Activated T-cell treated with anti-CD3 and anti-CD28 coated beads, Interleukin-2, amount 50 U/mL, for 72 hours (primary cell): Measurements from ENCODE around the gene MYH16. TPM values are rescaled to one million over a fixed set of nuclear protein-coding genes. Genes with fewer than 3 reads are reported as not detected.
A peak's percentile ranks its signal among the peaks of the same experiment; 100 is the strongest.
"Not testable (repeated sequence)": the region's sequence is repeated elsewhere in the genome, so short reads cannot be mapped to it uniquely, and the experiment has no call there.

Experiments used
- ATAC-seq, 2 donors: fragments of 150-1000 bp; cut with Tn5 transposase; replicated peaks in 1 of 2; 2 replicates each; pipeline ENCODE4 v1.10.0; 2021; ENCODE audit warnings: moderate library complexity in 2 of 2, mild to moderate bottlenecking in 1 of 2
- DNase-seq, 2 donors: peaks; one replicate each; pipeline ENCODE4 v3.0.0; 2021 to 2022; ENCODE audit warnings: mixed read lengths in 1 of 2
- H3K27ac Mint-ChIP-seq: one replicate; pipeline ENCODE4 v1.8.0; 2022; ENCODE audit warnings: mild to moderate bottlenecking, moderate library complexity, mixed read lengths
- H3K27me3 Mint-ChIP-seq: one replicate; pipeline ENCODE4 v1.8.0; 2022; ENCODE audit warnings: low read depth, mixed read lengths
- H3K36me3 Mint-ChIP-seq, 2 donors: one replicate each; pipeline ENCODE4 v1.8.0; 2022; ENCODE audit warnings: mixed read lengths in 2 of 2, mild to moderate bottlenecking in 1 of 2; ENCODE audit not compliant: insufficient read depth in 2 of 2
- H3K4me1 Mint-ChIP-seq: one replicate; pipeline ENCODE4 v1.8.0; 2022; ENCODE audit warnings: low read depth, mixed read lengths
- H3K4me3 Mint-ChIP-seq, 2 donors: one replicate each; pipeline ENCODE4 v1.8.0; 2022; ENCODE audit warnings: mild to moderate bottlenecking in 2 of 2, mixed read lengths in 2 of 2, moderate library complexity in 2 of 2
- H3K9me3 Mint-ChIP-seq, 2 donors: one replicate each; pipeline ENCODE4 v1.8.0; 2022; ENCODE audit warnings: mixed read lengths in 2 of 2
- total RNA-seq, 2 donors: library from RNA; stranded (reverse); gene quantifications; one replicate each; pipeline ENCODE4 v1.2.3, GENCODE V29; 2022

MYH16 gene
- total RNA-seq, 2 donors from 2014 or later, result not detected

DNA sequence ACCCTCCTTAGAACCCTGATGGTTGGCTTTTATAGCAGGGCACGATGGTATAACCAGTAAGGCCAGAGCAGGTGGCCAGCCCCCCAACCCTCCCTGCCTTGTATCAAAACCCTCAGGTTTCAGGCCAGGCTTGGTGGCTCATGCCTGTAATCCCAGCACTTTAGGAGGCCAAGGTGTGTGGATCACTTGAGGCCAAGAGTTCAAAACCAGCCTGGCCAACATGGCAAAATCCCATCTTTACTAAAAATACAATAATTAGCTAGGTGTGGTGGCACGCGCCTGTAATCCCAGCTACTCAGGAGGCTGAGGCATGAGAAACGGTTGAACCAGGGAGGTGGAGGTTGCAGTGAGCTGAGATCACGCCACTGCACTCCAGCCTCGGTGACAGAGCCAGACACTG lies 50.0 kb downstream of the MYH16 start:
- not testable (repeated sequence) for DNase-seq, H3K27me3 Mint-ChIP-seq, H3K9me3 Mint-ChIP-seq, H3K27ac Mint-ChIP-seq, ATAC-seq, H3K4me3 Mint-ChIP-seq, H3K36me3 Mint-ChIP-seq
- peaks cover 13% of the 10 kb centered on the region for H3K4me1 Mint-ChIP-seq

- no peaks in the 10 kb centered on the region for H3K9me3 Mint-ChIP-seq
- no peak for DNase-seq
- peaks cover 4 to 11% of the 10 kb centered on the region in 2 donors for H3K36me3 Mint-ChIP-seq
- no peaks in the 10 kb centered on the region for H3K27me3 Mint-ChIP-seq
- ATAC-seq, result no peak
- peaks cover 30% of the 10 kb centered on the region for H3K4me1 Mint-ChIP-seq
- H3K27ac Mint-ChIP-seq, result peak overlapping the region; percentile 92
- H3K4me3 Mint-ChIP-seq, result peak overlapping the region; percentile 89 to 95
Observed at GRCh38 chr7:99324559-99324958, 51.9 kb downstream of the MYH16 start.

GRCh38 chr7:99325001-99325493 lies 52.4 kb downstream of the MYH16 start:
- DNase-seq, result no peak
- peak overlapping the region; percentile 89 to 95 for H3K4me3 Mint-ChIP-seq
- peaks cover 4 to 11% of the 10 kb centered on the region in 2 donors for H3K36me3 Mint-ChIP-seq
- H3K27me3 Mint-ChIP-seq, result no peaks in the 10 kb centered on the region
- peak overlapping the region; percentile 92 for H3K27ac Mint-ChIP-seq
- ATAC-seq, result no peak
- no peaks in the 10 kb centered on the region for H3K9me3 Mint-ChIP-seq
- H3K4me1 Mint-ChIP-seq, result peaks cover 34% of the 10 kb centered on the region

- Mint-ChIP-seq H3K36me3 (peaks cover 4 to 11% of the 10 kb centered on the region in 2 donors), H3K27me3 (no peaks in the 10 kb centered on the region), H3K9me3 (no peaks in the 10 kb centered on the region), H3K4me1 (peaks cover 41% of the 10 kb centered on the region), H3K27ac (peak within 1 kb of the TSS; percentile 95), H3K4me3 (peak within 1 kb of the TSS; percentile 89 to 95)
- peak; percentile 88 to 93 for ATAC-seq
- DNase-seq, result peak; percentile 92 to 95
Observed at GRCh38 chr7:99325592-99326407, 53.2 kb downstream of the MYH16 start, which contains the start of gene ARPC1A. TSS of gene ARPC1A (plus strand) at chr7:99325898. CDS start at chr7:99333354, 7,456 bp downstream.

GRCh38 chr7:99326408-99326782 lies 53.8 kb downstream of the MYH16 start:
- Mint-ChIP-seq H3K27ac (peak overlapping the region; percentile 95), H3K27me3 (no peaks in the 10 kb centered on the region), H3K4me3 (peak overlapping the region; percentile 89 to 95), H3K36me3 (peaks cover 4 to 12% of the 10 kb centered on the region in 2 donors), H3K4me1 (peaks cover 47% of the 10 kb centered on the region), H3K9me3 (no peaks in the 10 kb centered on the region)
- DNase-seq (no peak), ATAC-seq (no peak)

DNA sequence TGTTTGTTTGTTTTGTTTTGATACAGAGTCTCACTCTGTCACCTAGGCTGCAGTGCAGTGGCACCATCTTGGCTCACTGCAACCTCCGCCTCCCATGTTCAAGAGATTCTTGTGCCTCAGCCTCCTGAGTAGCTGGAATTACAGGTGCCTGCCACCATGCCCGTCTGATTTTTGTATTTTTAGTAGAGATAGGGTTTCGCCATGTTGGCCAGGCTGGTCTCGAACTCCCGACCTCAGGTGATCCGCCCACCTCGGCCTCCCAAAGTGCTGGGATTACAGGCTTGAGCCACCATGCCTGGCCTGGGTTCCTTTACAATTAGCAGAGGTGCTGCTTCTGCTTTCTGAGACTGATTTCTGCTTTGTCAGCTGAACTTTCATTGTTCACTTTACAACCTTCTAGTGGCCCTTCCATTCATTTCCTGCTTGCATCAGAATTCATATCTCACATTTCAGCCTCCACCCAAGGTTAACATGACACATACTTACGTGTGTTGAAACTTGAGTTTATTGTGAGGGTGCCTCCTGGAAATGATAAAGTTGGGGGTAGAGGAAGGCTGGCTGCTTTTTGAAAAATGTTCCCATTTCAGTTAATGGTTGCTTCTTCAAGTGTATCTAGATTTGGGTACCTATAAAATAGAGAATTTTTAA lies 57.8 kb downstream of the MYH16 start:
- ATAC-seq (peak; percentile 69 to 80), DNase-seq (peak; percentile 25 to 51)
- Mint-ChIP-seq H3K36me3 (peaks cover 8 to 25% of the 10 kb centered on the region in 2 donors), H3K4me3 (peak overlapping the region; percentile 47 to 82), H3K4me1 (peaks cover 58% of the 10 kb centered on the region), H3K27ac (peak overlapping the region; percentile 95)
- not testable (repeated sequence) for H3K27me3 Mint-ChIP-seq, H3K9me3 Mint-ChIP-seq

GRCh38 chr7:99331002-99331401 lies 58.4 kb downstream of the MYH16 start:
- Mint-ChIP-seq H3K4me3 (peak overlapping the region; percentile 47 to 82), H3K4me1 (peaks cover 58% of the 10 kb centered on the region)
- peak; percentile 7 to 22 for DNase-seq

GRCh38 chr7:99339595-99339994 lies 67.0 kb downstream of the MYH16 start:
- H3K36me3 Mint-ChIP-seq, result peaks cover 9 to 41% of the 10 kb centered on the region in 2 donors
- H3K4me1 Mint-ChIP-seq, result peaks cover 17% of the 10 kb centered on the region
- no peaks in the 10 kb centered on the region for H3K27me3 Mint-ChIP-seq
- no peaks in the 10 kb centered on the region for H3K9me3 Mint-ChIP-seq
- H3K27ac Mint-ChIP-seq, result peak overlapping the region; percentile 17
- no peak overlapping the region for H3K4me3 Mint-ChIP-seq
- ATAC-seq (no peak), DNase-seq (no peak)

More at GRCh38 chr7:99331002-99331401, 58.4 kb downstream of the MYH16 start:
- Mint-ChIP-seq H3K36me3 (peaks cover 8 to 30% of the 10 kb centered on the region in 2 donors), H3K27me3 (no peaks in the 10 kb centered on the region), H3K27ac (peak overlapping the region; percentile 95), H3K9me3 (no peaks in the 10 kb centered on the region)
- ATAC-seq, result peak; percentile 62

DNA sequence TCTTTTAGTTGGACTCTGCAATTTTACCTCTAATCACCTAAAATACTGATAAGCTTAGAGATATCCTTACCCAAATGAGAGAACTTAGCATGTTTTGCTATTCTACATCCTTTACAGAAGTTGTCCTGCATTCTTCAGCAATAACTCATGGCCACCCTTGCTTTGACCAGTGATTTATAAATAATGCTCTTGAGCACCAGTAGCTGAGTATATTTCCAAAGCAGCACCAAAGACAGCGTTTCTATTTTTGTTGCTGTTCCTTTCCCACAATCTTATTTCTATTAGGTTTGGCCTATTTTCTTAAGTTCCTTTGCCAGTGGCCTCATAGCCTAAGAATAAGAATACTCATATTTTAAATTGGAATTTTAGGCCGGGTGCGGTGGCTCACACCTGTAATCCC lies 68.0 kb downstream of the MYH16 start:
- H3K4me3 Mint-ChIP-seq, result no peak overlapping the region
- no peaks in the 10 kb centered on the region for H3K27me3 Mint-ChIP-seq
- ATAC-seq (no peak), DNase-seq (no peak)
- peaks cover 18% of the 10 kb centered on the region for H3K4me1 Mint-ChIP-seq
- peaks cover 9 to 36% of the 10 kb centered on the region in 2 donors for H3K36me3 Mint-ChIP-seq
- no peaks in the 10 kb centered on the region for H3K9me3 Mint-ChIP-seq
- H3K27ac Mint-ChIP-seq, result no peak overlapping the region

DNA sequence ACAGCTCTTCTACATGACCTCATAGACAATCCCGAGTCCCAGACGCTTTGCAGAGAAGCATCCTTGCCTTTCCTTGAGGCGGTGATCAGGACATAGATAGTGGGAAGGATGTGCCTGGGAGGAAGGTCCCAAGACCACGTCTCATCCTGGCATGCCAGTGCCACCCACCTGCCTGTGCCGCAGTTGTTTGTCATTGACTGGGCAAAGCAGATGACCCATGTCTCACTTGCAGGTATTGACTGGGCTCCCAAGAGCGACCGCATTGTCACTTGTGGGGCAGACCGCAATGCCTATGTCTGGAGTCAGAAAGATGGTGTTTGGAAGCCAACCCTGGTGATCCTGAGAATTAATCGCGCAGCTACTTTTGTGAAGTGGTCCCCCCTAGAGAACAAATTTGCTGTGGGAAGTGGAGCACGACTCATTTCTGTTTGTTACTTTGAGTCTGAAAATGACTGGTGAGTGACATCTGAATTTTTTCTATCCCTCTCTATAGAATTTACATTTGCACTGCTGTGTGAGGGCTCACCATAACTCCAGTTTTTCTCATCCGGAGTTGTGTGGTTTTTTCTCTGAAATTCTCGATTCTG lies 71.5 kb downstream of the MYH16 start:
- DNase-seq, result no peak
- peak; percentile 44 to 64 for ATAC-seq
- peak overlapping the region; percentile 75 for H3K27ac Mint-ChIP-seq
- H3K4me3 Mint-ChIP-seq, result peak overlapping the region in 1 of 2 donors; percentile 18
- peaks cover 18% of the 10 kb centered on the region for H3K4me1 Mint-ChIP-seq
- H3K27me3 Mint-ChIP-seq, result no peaks in the 10 kb centered on the region
- H3K9me3 Mint-ChIP-seq, result no peaks in the 10 kb centered on the region
- H3K36me3 Mint-ChIP-seq, result peaks cover 8 to 25% of the 10 kb centered on the region in 2 donors

DNA sequence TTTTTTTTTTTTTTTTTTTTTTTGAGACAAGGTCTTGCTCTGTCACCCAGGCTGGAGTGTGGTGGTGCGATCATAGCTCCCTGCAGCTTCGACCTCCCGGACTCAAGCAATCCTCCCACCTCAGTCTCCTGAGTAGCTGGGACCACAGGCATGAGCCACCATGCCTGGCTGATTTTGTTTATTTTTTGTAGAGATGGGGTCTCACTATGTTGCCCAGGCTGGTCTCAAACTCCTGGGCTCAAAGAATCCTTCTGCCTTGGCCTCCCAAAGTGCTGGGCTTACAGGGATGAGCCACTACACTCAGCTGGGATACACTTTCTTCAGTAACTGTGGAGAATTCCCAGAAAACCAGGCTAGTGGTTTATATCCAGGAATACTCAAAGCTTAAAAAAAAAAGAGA lies 78.0 kb downstream of the MYH16 start:
- not testable (repeated sequence) for H3K9me3 Mint-ChIP-seq, H3K4me1 Mint-ChIP-seq, H3K27ac Mint-ChIP-seq, H3K27me3 Mint-ChIP-seq, ATAC-seq, H3K4me3 Mint-ChIP-seq, DNase-seq
- peaks cover 3 to 14% of the 10 kb centered on the region in 2 donors for H3K36me3 Mint-ChIP-seq

- Mint-ChIP-seq H3K4me3 (no peak overlapping the region), H3K36me3 (peaks cover 3 to 14% of the 10 kb centered on the region in 2 donors), H3K9me3 (no peaks in the 10 kb centered on the region), H3K27ac (no peak overlapping the region), H3K4me1 (no peaks in the 10 kb centered on the region), H3K27me3 (no peaks in the 10 kb centered on the region)
- ATAC-seq (no peak), DNase-seq (no peak)
Observed at GRCh38 chr7:99352247-99352646, 79.6 kb downstream of the MYH16 start.

GRCh38 chr7:99355098-99355497 lies 82.5 kb downstream of the MYH16 start:
- no peak overlapping the region for H3K27ac Mint-ChIP-seq
- H3K4me1 Mint-ChIP-seq, result no peaks in the 10 kb centered on the region
- no peak overlapping the region for H3K4me3 Mint-ChIP-seq
- no peaks in the 10 kb centered on the region for H3K9me3 Mint-ChIP-seq
- DNase-seq, result no peak
- H3K36me3 Mint-ChIP-seq, result peaks cover 4 to 20% of the 10 kb centered on the region in 2 donors
- ATAC-seq, result no peak
- H3K27me3 Mint-ChIP-seq, result no peaks in the 10 kb centered on the region
